ENCODE measurements around the gene RHOF.

RHOF gene

GRCh38 chr12:121750507-121750955 lies 43.0 kb downstream of the RHOF start:
- Histone ChIP-seq H3F3A (ENCODE audit: control insufficient read depth, insufficient read depth) (no peaks in the 10 kb centered on the region), H3K27me3 (ENCODE audit: control insufficient read depth, low read length) (no peaks in the 10 kb centered on the region), H3K4me3 (ENCODE audit: low read length) (no peak overlapping the region), H3K9me2 (replicated peaks; ENCODE audit: control insufficient read depth, low read length) (no peaks in the 10 kb centered on the region), H3K27ac (ENCODE audit: low read depth, low read length) (no peak overlapping the region), H3K9me3 (ENCODE audit: control insufficient read depth, insufficient read depth, low read length) (no peaks in the 10 kb centered on the region), H3K79me2 (ENCODE audit: control insufficient read depth, low read length) (no peaks in the 10 kb centered on the region), H3K4me2 (ENCODE audit: low read length) (no peak overlapping the region), H4K20me1 (ENCODE audit: control insufficient read depth, insufficient read depth, low read depth, low read length) (no peaks in the 10 kb centered on the region), H3K4me1 (ENCODE audit: control insufficient read depth, low read length) (no peaks in the 10 kb centered on the region), H3K36me3 (ENCODE audit: control insufficient read depth, low read length) (no peaks in the 10 kb centered on the region)
- TF ChIP-seq CTCF (IDR thresholded peaks at IDR 0.05; ENCODE audit: low read depth, low read length, poor library complexity, severe bottlenecking) (no peak), EZH2phosphoT487 (IDR thresholded peaks at IDR 0.05; ENCODE audit: borderline replicate concordance, low read length) (no peak)

GRCh38 chr12:121749267-121749666 lies 44.2 kb downstream of the RHOF start:
- no peak overlapping the region for H3K4me2 ChIP-seq (ENCODE audit: low read length)
- H3K36me3 ChIP-seq (ENCODE audit: control insufficient read depth, low read length) = no peaks in the 10 kb centered on the region
- no peaks in the 10 kb centered on the region for H3K27me3 ChIP-seq (ENCODE audit: control insufficient read depth, low read length)
- no peak overlapping the region for H3K4me3 ChIP-seq (ENCODE audit: low read length)
- H3F3A ChIP-seq (ENCODE audit: control insufficient read depth, insufficient read depth) = no peaks in the 10 kb centered on the region
- no peak overlapping the region for H3K27ac ChIP-seq (ENCODE audit: low read depth, low read length)
- H4K20me1 ChIP-seq (ENCODE audit: control insufficient read depth, insufficient read depth, low read depth, low read length) = no peaks in the 10 kb centered on the region
- no peaks in the 10 kb centered on the region for H3K4me1 ChIP-seq (ENCODE audit: control insufficient read depth, low read length)
- H3K9me3 ChIP-seq (ENCODE audit: control insufficient read depth, insufficient read depth, low read length) = no peaks in the 10 kb centered on the region
- TF ChIP-seq CTCF (IDR thresholded peaks at IDR 0.05; ENCODE audit: low read depth, low read length, poor library complexity, severe bottlenecking) (no peak), EZH2phosphoT487 (IDR thresholded peaks at IDR 0.05; ENCODE audit: borderline replicate concordance, low read length) (no peak)
- no peaks in the 10 kb centered on the region for H3K79me2 ChIP-seq (ENCODE audit: control insufficient read depth, low read length)
- no peaks in the 10 kb centered on the region for H3K9me2 ChIP-seq (replicated peaks; ENCODE audit: control insufficient read depth, low read length)

- H3K9me2 ChIP-seq (replicated peaks; ENCODE audit: control insufficient read depth, low read length) = no peaks in the 10 kb centered on the region
- TF ChIP-seq EZH2phosphoT487 (IDR thresholded peaks at IDR 0.05; ENCODE audit: borderline replicate concordance, low read length) = no peak
- no peak for TF ChIP-seq CTCF (IDR thresholded peaks at IDR 0.05; ENCODE audit: low read depth, low read length, poor library complexity, severe bottlenecking)
Measured at GRCh38 chr12:121748571-121749265, 44.8 kb downstream of the RHOF start.

More at GRCh38 chr12:121748571-121749265, 44.8 kb downstream of the RHOF start:
- Histone ChIP-seq H3K27ac (ENCODE audit: low read depth, low read length) (no peak overlapping the region), H3K4me1 (ENCODE audit: control insufficient read depth, low read length) (no peaks in the 10 kb centered on the region), H3K27me3 (ENCODE audit: control insufficient read depth, low read length) (no peaks in the 10 kb centered on the region), H3K79me2 (ENCODE audit: control insufficient read depth, low read length) (no peaks in the 10 kb centered on the region), H3K36me3 (ENCODE audit: control insufficient read depth, low read length) (no peaks in the 10 kb centered on the region), H3K9me3 (ENCODE audit: control insufficient read depth, insufficient read depth, low read length) (no peaks in the 10 kb centered on the region), H3F3A (ENCODE audit: control insufficient read depth, insufficient read depth) (no peaks in the 10 kb centered on the region), H3K4me3 (ENCODE audit: low read length) (no peak overlapping the region), H3K4me2 (ENCODE audit: low read length) (no peak overlapping the region), H4K20me1 (ENCODE audit: control insufficient read depth, insufficient read depth, low read depth, low read length) (no peaks in the 10 kb centered on the region)
